ENCODE measurements around the gene PCGF3.

DNA sequence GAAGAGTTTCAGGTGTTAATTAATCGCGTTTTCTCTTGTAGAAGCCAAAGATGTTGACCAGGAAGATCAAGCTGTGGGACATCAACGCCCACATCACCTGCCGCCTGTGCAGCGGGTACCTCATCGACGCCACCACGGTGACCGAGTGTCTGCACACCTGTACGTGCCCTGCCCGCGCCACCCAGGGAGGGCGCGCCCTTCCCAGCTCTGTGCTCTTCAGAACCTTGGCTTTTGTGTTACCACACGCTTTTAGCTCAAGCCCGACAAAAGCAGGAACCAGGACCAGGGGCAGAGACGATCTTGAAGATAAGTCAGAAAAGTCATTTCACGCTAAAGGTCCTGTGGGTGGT, 28.0 kb downstream of the PCGF3 start:
- TF ChIP-seq, protein P1, sequence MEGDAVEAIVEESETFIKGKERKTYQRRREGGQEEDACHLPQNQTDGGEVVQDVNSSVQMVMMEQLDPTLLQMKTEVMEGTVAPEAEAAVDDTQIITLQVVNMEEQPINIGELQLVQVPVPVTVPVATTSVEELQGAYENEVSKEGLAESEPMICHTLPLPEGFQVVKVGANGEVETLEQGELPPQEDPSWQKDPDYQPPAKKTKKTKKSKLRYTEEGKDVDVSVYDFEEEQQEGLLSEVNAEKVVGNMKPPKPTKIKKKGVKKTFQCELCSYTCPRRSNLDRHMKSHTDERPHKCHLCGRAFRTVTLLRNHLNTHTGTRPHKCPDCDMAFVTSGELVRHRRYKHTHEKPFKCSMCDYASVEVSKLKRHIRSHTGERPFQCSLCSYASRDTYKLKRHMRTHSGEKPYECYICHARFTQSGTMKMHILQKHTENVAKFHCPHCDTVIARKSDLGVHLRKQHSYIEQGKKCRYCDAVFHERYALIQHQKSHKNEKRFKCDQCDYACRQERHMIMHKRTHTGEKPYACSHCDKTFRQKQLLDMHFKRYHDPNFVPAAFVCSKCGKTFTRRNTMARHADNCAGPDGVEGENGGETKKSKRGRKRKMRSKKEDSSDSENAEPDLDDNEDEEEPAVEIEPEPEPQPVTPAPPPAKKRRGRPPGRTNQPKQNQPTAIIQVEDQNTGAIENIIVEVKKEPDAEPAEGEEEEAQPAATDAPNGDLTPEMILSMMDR (IDR thresholded peaks at IDR 0.05), result no peak
- TF ChIP-seq POLR2A (IDR thresholded peaks at IDR 0.05), result no peak

Measured in tibial nerve (tissue), 3 donors.